Liver (tissue), 9 donors: ENCODE measurements around the gene MRPL49. TPM values are rescaled to one million over a fixed set of nuclear protein-coding genes. Genes with fewer than 3 reads are reported as not detected.

Source experiments
- DNase-seq: peaks from one replicate; pipeline ENCODE4 v3.0.0-alpha.2; 2017; ENCODE audit warnings: low spot score
- H3K27ac ChIP-seq, 2 donors: one replicate each; pipeline ENCODE4 v1.7.0; 2013; ENCODE audit warnings: inconsistent platforms in 2 of 2, low read length in 2 of 2, control low read depth in 1 of 2, low read depth in 1 of 2, mild to moderate bottlenecking in 1 of 2
- H3K27me3 ChIP-seq, 4 donors: one replicate each; pipeline versions ENCODE4 v1.6.1 to v1.7.0; 2013; ENCODE audit warnings: low read length in 3 of 4, inconsistent platforms in 1 of 4, mild to moderate bottlenecking in 1 of 4, moderate library complexity in 1 of 4; ENCODE audit not compliant: control insufficient read depth in 4 of 4, insufficient read depth in 4 of 4
- H3K36me3 ChIP-seq, 4 donors: one replicate each; pipeline versions ENCODE4 v1.6.1 to v1.7.0; 2013; ENCODE audit warnings: low read length in 3 of 4, mild to moderate bottlenecking in 3 of 4, low read depth in 1 of 4, moderate library complexity in 1 of 4; ENCODE audit not compliant: control insufficient read depth in 4 of 4, insufficient read depth in 3 of 4
- H3K4me1 ChIP-seq, 4 donors: one replicate each; pipeline versions ENCODE4 v1.6.1 to v1.7.0; 2013; ENCODE audit warnings: low read length in 3 of 4, mild to moderate bottlenecking in 3 of 4, moderate library complexity in 1 of 4; ENCODE audit not compliant: control insufficient read depth in 4 of 4, insufficient read depth in 4 of 4
- H3K4me3 ChIP-seq, 3 donors: one replicate each; pipeline versions ENCODE4 v1.6.1 to v1.7.0; 2013; ENCODE audit warnings: low read length in 3 of 3, control low read depth in 1 of 3, low read depth in 1 of 3, mild to moderate bottlenecking in 1 of 3
- H3K9ac ChIP-seq, 2 donors: one replicate each; pipeline ENCODE4 v1.7.0; 2013; ENCODE audit warnings: low read length in 2 of 2, mild to moderate bottlenecking in 2 of 2, moderate library complexity in 2 of 2, control low read depth in 1 of 2, low read depth in 1 of 2
- H3K9me3 ChIP-seq, 4 donors: one replicate each; pipeline versions ENCODE4 v1.6.1 to v1.7.0; 2013; ENCODE audit warnings: low read length in 3 of 4; ENCODE audit not compliant: control insufficient read depth in 4 of 4
- ATF3 ChIP-seq: IDR thresholded peaks from 2 replicates; pipeline ENCODE4 v1.6.1; 2016; ENCODE audit warnings: antibody characterized with exemption
- CTCF ChIP-seq: fragments of 150-350 bp; IDR thresholded peaks from 2 replicates; pipeline ENCODE4 v1.5.1; 2017; ENCODE audit warnings: improper control_type of control experiment, low read depth, low read length; ENCODE audit not compliant: missing input control
- FOXA1 ChIP-seq: IDR thresholded peaks from 2 replicates; pipeline ENCODE4 v1.6.1; 2016; ENCODE audit warnings: antibody characterized with exemption
- FOXA2 ChIP-seq: IDR thresholded peaks from 2 replicates; pipeline ENCODE4 v1.6.1; 2016; ENCODE audit warnings: antibody characterized with exemption
- GABPA ChIP-seq, 2 donors: IDR thresholded peaks in 1 of 2; conservative IDR thresholded peaks in 1 of 2; 2 replicates each; pipeline ENCODE4 v1.6.1; 2016; ENCODE audit warnings: antibody characterized with exemption in 2 of 2, mild to moderate bottlenecking in 1 of 2, moderate library complexity in 1 of 2
- HNF4G ChIP-seq: IDR thresholded peaks from 2 replicates; pipeline ENCODE4 v1.6.1; 2016; ENCODE audit warnings: antibody characterized with exemption
- NR2F2 ChIP-seq: IDR thresholded peaks from 2 replicates; pipeline ENCODE4 v1.6.1; 2016; ENCODE audit warnings: antibody characterized with exemption
- REST ChIP-seq: IDR thresholded peaks from 2 replicates; pipeline ENCODE4 v1.6.1; 2016; ENCODE audit warnings: antibody characterized with exemption, mild to moderate bottlenecking
- RXRA ChIP-seq, 2 donors: IDR thresholded peaks; 2 replicates each; pipeline ENCODE4 v1.6.1; 2017 to 2018; ENCODE audit warnings: antibody characterized with exemption in 2 of 2, mild to moderate bottlenecking in 1 of 2
- ZBTB33 ChIP-seq: IDR thresholded peaks from 2 replicates; pipeline ENCODE4 v1.6.1; 2016; ENCODE audit warnings: antibody characterized with exemption
- WGBS: extraction: QIAGEN DNeasy Blood & Tissue Kit; methylation state at CpG from one replicate; pipeline ENCODE4 v1.1.7; 2013; 5-methylcytosine and 5-hydroxymethylcytosine counted together
- polyA plus RNA-seq, 2 donors: library from polyadenylated mRNA; stranded (reverse) in 1 of 2; unstranded in 1 of 2; fragments of 200-250 nt in 1 of 2; fragments of >200 nt in 1 of 2; fragmentation: Nextera tagmentation in 1 of 2; extraction: Ambion mirVana in 1 of 2; gene quantifications; one replicate each; pipeline versions ENCODE4 v1.2.1 to v1.2.3, GENCODE V29; 2013 to 2015
- total RNA-seq, 2 donors: library from RNA; depleted of rRNA; stranded (reverse); fragments of >200 nt; gene quantifications; one replicate each; pipeline ENCODE4 v1.2.3, GENCODE V29; 2014
- donor health status: healthy.
- donor health status: healthy.
- donor health status: healthy.
- donor health status: healthy.
- donor health status: healthy.

MRPL49 gene
- total and polyA plus RNA-seq, 4 donors, result 31.1 to 47.2 (median 35.4) TPM

- peak overlapping the region in 1 of 2 donors; percentile 82 for H3K9ac ChIP-seq
- TF ChIP-seq FOXA1 (no peak), RXRA (IDR thresholded peaks at IDR 0.05) (no peak), HNF4G (no peak)
- peak overlapping the region; percentile 89 to 90 for H3K27ac ChIP-seq
- H3K36me3 ChIP-seq, result peaks cover 9 to 17% (median 13%) of the 10 kb centered on the region in 4 donors
- H3K4me1 ChIP-seq, result peaks cover 26 to 81% (median 62%) of the 10 kb centered on the region in 4 donors
- no peak for DNase-seq
- H3K9me3 ChIP-seq, result no peaks in the 10 kb centered on the region
- no peak overlapping the region for H3K4me3 ChIP-seq
- no peaks in the 10 kb centered on the region for H3K27me3 ChIP-seq
- 95% methylated on average over 21 of the region's 21 CpGs for WGBS
Measured at GRCh38 chr11:65115361-65116082, 6.6 kb upstream of the MRPL49 start.

- Histone ChIP-seq H3K27ac (peak overlapping the region; percentile 89 to 90), H3K4me1 (peaks cover 20 to 81% (median 62%) of the 10 kb centered on the region in 4 donors), H3K9ac (peak overlapping the region; percentile 47 to 82), H3K4me3 (peak overlapping the region; percentile 81 to 95 (median 90)), H3K27me3 (no peaks in the 10 kb centered on the region), H3K9me3 (no peaks in the 10 kb centered on the region), H3K36me3 (peaks cover 9 to 19% (median 17%) of the 10 kb centered on the region in 4 donors)
- 16% methylated on average over 68 of the region's 68 CpGs for WGBS
- no peak for DNase-seq
- TF ChIP-seq GABPA (IDR thresholded peaks at IDR 0.05 in 1 of 2, conservative IDR thresholded peaks at IDR 0.05 in 1 of 2) (no peak), ATF3 (no peak), NR2F2 (no peak), REST (no peak), FOXA2 (no peak), CTCF (no peak), RXRA (IDR thresholded peaks at IDR 0.05) (no peak), ZBTB33 (no peak)
Measured at GRCh38 chr11:65116370-65117205, 5.5 kb upstream of the MRPL49 start.
